ENCODE results near the gene BLMH. TPM values are rescaled to one million over a fixed set of nuclear protein-coding genes. Genes with fewer than 3 reads are reported as not detected.
A peak's percentile ranks its signal among the peaks of the same experiment; 100 is the strongest.

BLMH gene
- total RNA-seq, 4 donors from 2014 or later = 17.5 to 31.7 (median 27.1) TPM

GRCh38 chr17:30290696-30291542 lies 825 bp downstream of the BLMH start:
- intact Hi-C loops (cut with DNase I) = no loop called here
- Histone ChIP-seq H3K27ac (peak overlapping the region in 2 of 3 donors; percentile 60 to 64), H3K36me3 (peaks cover 13 to 17% of the 10 kb centered on the region in 2 donors), H3K4me1 (peaks cover 9 to 11% of the 10 kb centered on the region in 2 donors), H3K9me3 (no peaks in the 10 kb centered on the region), H3K27me3 (no peaks in the 10 kb centered on the region), H3K4me3 (replicated peaks in 1 of 3) (peak overlapping the region; percentile 88 to 99 (median 89))
- 5 to 6% methylated on average over 21 to 22 of the region's 22 CpGs for WGBS, 2 donors
- TF ChIP-seq CTCF (IDR thresholded peaks at IDR 0.05) (no peak), POLR2A (IDR thresholded peaks at IDR 0.05) (no peak)
- DNase-seq = peak; percentile 40 to 43

- Histone ChIP-seq H3K36me3 (peaks cover 13 to 25% of the 10 kb centered on the region in 2 donors), H3K4me3 (replicated peaks in 1 of 3) (no peak overlapping the region), H3K9me3 (no peaks in the 10 kb centered on the region), H3K27ac (no peak overlapping the region), H3K4me1 (peaks cover 9 to 11% of the 10 kb centered on the region in 2 donors), H3K27me3 (no peaks in the 10 kb centered on the region)
- WGBS, 2 donors = 88 to 90% methylated on average over 2 of the region's 2 CpGs
- DNase-seq = no peak
- intact Hi-C loops (cut with DNase I) = no loop called here
- TF ChIP-seq CTCF (IDR thresholded peaks at IDR 0.05) (no peak), POLR2A (IDR thresholded peaks at IDR 0.05) (no peak)
These were observed 1.7 kb downstream of the BLMH start for GRCh38 chr17:30290077-30290476.

- TF ChIP-seq POLR2A (IDR thresholded peaks at IDR 0.05) = no peak
- no peak for TF ChIP-seq CTCF (IDR thresholded peaks at IDR 0.05)
- Histone ChIP-seq H3K9me3 (no peaks in the 10 kb centered on the region), H3K36me3 (peaks cover 11% of the 10 kb centered on the region in 2 donors), H3K27ac (no peak overlapping the region), H3K4me1 (no peaks in the 10 kb centered on the region), H3K4me3 (replicated peaks in 1 of 3) (no peak overlapping the region), H3K27me3 (no peaks in the 10 kb centered on the region)
- intact Hi-C loops (cut with DNase I) = no loop called here
- no peak for DNase-seq
These were observed 12.6 kb downstream of the BLMH start for GRCh38 chr17:30279156-30279555.

- peaks cover 17 to 18% of the 10 kb centered on the region in 2 donors for H3K36me3 ChIP-seq
- intact Hi-C loops (cut with DNase I) = no loop called here
- H3K27me3 ChIP-seq = no peaks in the 10 kb centered on the region
These were observed 13.7 kb downstream of the BLMH start for GRCh38 chr17:30278032-30278431.

More at GRCh38 chr17:30278032-30278431, 13.7 kb downstream of the BLMH start:
- Histone ChIP-seq H3K27ac (no peak overlapping the region), H3K9me3 (no peaks in the 10 kb centered on the region), H3K4me1 (no peaks in the 10 kb centered on the region), H3K4me3 (replicated peaks in 1 of 3) (no peak overlapping the region)
- peak; percentile 27 to 34 for DNase-seq
- TF ChIP-seq CTCF (IDR thresholded peaks at IDR 0.05) (peak in 3 of 6 experiments; percentile 35 to 45 (median 41)), POLR2A (IDR thresholded peaks at IDR 0.05) (no peak)

Data from thyroid gland (tissue), 4 donors.